Activated CD4-positive, alpha-beta T cell treated with anti-CD3 and anti-CD28 coated beads for 4 hours (primary cell): ENCODE measurements around the gene GDPD1.
"Not testable (repeated sequence)": the region's sequence is repeated elsewhere in the genome, so short reads cannot be mapped to it uniquely, and the experiment has no call there.

ENCODE experiments used
- DNase-seq, 2 donors: peaks; one replicate each; pipeline ENCODE4 v3.0.0-alpha.2; 2020

Gene GDPD1

DNA sequence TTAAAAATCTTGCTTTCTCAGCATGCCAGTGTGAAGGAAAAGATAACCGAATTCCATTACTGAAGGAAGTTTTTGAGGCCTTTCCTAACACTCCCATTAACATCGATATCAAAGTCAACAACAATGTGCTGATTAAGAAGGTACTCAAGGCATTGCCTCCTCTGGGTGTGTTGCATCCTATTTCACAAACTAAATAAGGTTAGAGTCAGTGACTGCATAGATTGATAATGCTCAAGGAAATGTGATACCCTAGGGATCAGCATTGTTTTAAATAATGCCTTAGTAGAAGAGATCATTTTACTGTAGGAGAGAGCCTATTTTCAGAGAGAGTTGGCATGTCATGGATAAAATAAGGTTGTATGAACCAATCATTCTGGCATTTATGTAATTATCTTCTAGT lies 36.8 kb downstream of the GDPD1 start:
- no peak for DNase-seq

- DNase-seq: no peak
These were observed 40.4 kb downstream of the GDPD1 start for GRCh38 chr17:59260722-59261121.

DNA sequence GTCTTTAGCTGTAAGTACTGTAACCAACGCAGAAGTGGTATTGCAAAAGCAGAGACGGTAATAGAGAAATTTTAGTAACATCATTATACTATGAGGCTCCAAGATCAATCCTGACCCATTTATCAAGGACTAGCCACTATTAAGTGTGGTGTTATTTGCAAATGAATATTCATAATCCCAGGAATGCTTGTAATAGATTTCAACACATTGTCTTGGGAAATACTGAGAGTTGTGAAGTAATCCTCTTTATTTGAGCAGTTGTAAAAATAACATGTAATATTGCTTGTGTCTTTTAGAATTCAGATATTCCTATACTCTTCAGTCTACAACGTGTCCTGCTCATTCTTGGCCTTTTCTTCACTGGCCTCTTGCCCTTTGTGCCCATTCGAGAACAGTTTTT lies 46.4 kb downstream of the GDPD1 start:
- DNase-seq: no peak

DNA sequence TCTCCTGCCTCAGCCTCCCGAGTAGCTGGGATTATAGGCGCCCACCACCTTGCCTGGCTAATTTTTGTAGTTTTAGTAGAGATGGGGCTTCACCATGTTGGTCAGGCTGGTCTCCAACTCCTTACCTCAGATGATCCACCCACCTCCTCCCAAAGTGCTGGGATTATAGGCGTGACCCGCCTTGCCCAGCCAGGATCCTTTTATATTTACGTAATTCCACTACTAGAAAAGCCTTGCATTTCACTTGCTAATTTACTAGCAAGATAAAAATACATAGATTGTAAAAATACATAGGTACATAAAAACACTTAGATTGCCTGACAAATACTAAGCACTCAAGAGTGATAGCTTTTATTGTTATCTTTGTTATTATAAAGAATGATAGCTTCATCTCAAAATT lies 47.5 kb downstream of the GDPD1 start:
- DNase-seq: no peak

- DNase-seq: no peak
These were observed 55.3 kb downstream of the GDPD1 start for GRCh38 chr17:59275618-59276017.

GRCh38 chr17:59277031-59277430 lies 56.7 kb downstream of the GDPD1 start:
- DNase-seq: no peak

DNA sequence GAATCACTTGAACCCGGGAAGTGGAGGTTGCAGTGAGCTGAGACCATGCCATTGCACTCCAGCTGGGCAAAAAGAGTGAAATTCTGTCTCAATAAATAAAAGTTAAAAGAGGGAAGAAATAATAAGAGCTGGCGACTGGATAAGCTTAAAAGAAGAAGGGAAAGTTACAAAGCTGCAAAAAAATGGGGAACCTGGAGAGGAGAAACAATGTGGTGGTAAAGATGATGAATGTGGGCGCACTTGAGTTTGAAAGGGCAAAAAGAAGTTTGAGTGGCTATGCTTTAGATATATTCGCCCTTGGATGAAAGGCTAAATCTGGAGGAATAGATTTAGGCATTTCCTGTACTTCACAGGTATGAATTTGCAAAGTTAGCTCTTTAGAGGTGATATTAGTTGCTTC lies 58.1 kb downstream of the GDPD1 start:
- no peak for DNase-seq

GRCh38 chr17:59284317-59284716 lies 64.0 kb downstream of the GDPD1 start:
- no peak for DNase-seq

DNA sequence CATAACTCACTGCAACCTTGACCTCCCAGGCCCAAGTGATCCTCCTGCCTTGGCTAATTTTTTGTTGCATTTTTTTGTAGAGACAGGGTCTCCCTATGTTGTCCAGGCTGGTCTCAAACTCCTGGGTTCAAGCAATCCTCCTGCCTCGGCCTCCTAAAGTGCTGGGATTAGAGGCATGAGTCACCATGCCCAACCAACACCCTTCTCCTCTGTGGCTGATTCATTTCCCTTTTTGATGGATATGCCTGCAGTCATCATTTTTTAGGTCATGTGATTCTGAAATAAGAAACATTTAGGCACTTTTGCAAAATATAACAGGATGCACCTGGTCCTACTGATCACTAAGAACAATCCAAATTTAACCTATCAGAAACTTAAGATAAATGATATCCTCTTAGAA lies 67.1 kb downstream of the GDPD1 start:
- no peak for DNase-seq

DNA sequence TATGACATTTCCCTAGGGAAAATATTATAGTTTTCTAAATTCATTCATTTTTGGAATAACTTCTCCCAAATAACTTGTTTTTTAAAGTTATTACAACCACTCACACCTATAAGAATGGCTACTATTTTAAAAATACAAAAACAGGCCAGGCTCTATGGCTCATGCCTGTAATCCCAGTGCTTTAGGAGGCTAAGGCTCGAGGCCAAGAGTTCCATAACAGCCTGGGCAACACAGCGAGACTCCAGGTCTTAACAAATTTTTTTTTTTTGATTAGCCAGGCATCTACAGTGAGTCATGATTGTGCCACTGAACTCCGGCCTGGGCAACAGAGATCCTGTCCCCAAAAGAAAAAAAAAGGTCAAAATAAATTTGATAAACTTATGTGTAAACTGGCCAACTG lies 67.6 kb downstream of the GDPD1 start:
- DNase-seq: no peak

DNA sequence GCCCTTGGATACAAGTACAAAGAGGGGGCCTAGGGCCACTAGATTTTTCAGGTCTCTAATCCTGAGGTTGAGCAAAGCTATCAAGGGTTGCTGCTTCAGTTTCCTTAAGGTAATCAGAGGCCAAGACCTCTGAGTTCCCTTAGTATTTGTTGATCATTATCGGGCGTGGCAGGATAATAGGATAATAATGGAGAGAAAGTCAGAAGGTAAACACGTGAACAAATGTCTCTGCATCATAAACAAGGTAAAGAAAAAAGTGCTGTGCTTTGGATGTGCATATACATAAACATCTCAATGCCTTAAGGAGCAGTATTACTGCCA lies 69.6 kb downstream of the GDPD1 start:
- DNase-seq: no peak

- DNase-seq: not testable (repeated sequence)
These were observed 70.1 kb downstream of the GDPD1 start for GRCh38 chr17:59290302-59290998.

DNA sequence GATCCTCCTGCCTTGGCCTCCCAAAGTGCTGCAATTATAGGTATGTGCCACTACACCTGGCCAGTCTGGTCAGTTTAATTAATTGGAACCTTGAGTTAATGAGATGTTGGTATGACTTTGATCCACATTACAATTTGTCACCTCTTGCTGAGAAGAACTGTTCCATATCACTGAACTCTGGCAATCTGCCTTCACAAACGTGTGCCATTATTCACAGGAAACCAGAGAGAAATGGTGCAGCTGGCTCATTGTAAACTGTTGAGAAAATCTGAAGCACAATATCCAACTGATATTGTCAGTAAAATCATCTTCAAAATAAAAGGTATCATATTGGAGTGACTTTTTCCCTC lies 71.8 kb downstream of the GDPD1 start:
- no peak for DNase-seq

- DNase-seq: no peak
These were observed 75.9 kb downstream of the GDPD1 start for GRCh38 chr17:59296190-59296589.

- no peak for DNase-seq
These were observed 78.2 kb downstream of the GDPD1 start for GRCh38 chr17:59298521-59298920.

DNA sequence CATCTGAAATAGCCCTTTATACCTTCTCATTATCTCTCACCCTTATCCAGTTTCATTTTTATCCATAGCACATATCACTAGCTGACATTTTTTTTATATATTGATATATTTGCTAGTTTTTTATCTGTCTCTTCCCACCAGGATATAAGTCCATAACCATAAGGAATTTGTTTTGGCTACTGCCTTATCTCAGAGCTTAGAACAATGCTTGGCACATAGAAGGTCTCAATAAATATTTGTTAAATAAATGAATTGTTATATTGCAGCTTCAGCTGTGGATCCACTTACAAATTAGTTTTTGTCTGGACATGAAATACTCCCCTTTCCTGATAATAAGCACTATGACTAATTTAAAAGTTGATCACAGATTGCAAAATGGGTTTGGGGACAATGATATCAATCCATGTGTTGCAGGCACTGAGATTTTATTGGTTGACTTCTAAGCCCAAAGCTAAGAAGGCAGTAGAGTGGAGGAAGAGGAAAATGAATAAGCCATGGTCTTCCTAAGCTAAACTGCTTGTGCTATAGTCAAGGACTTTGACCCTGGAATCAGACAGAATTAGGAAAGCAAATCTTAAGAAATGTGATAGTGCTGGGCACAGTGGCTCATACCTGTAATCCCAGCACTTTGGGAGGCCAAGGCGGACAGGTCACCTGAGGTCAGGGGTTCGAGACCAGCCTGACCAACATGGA lies 79.2 kb downstream of the GDPD1 start:
- no peak for DNase-seq

DNA sequence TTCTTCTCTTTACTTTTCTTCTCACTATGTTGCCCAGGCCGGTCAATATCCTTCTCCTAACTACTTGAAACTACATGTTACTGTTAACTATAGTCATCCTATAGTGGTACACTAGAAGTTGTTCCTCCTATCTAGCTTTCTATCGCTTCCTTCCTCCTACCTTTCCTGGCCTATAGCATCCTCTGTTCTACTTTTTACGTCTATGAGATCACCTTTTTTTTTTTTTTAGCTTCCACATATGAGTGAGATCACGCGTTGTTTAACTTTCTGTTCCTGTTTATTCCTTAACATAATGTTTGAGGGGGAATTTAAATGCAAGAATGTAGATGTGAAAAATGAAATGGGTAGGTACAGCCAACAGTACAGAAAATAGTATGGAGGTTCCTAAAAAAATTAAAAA lies 80.6 kb downstream of the GDPD1 start:
- DNase-seq: no peak

- DNase-seq: no peak
These were observed 84.5 kb downstream of the GDPD1 start for GRCh38 chr17:59304811-59305210.

GRCh38 chr17:59310263-59310920 lies 90.1 kb downstream of the GDPD1 start:
- no peak for DNase-seq

DNA sequence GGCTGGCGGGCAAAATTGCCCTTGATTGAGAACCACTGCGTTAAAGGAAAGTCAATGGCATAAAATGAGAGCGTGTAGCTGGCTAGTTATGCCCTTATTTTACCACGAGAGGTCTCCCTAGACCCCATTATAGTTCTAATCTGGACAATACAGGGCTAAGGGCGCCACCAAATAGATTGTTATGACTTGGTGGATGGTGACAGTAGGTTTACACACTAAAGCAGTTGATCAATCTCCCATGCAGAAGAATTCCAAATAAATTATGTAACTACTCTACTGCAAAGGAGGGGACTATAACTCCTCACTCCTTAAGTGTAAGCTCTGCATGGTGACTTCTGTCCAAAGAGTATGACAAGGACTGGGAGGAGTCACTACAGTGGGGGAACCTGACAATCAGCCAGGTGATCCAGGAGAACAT lies 90.7 kb downstream of the GDPD1 start:
- DNase-seq: peak; percentile 32 to 55

GRCh38 chr17:59311521-59311920 lies 91.2 kb downstream of the GDPD1 start:
- DNase-seq: not testable (repeated sequence)

DNA sequence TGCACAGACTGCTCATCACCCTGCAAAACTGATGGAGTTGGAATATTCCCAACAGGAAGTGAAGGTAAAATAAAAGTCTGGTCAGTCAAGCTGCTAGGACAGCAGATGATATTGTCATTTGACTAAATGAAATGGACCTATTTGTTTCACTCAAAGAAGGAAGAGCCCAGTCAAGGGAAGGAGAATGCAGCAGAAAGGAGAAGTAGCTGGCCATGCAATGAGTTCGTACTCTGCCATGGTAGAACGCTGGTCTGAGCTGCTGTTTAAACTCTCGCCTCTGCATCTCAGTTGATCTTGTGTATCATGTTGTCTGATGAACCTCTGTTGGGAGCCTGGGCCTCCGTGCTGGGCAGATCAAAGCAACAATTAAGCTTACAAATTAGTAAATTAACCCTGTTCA lies 95.6 kb downstream of the GDPD1 start:
- no peak for DNase-seq
